Gastrocnemius medialis (tissue), 4 donors: ENCODE measurements around the gene KCND3.

ENCODE experiments used
- CTCF ChIP-seq, 5 experiments: fragments of 450-650 bp in 3 of 5; fragments of 200-600 bp in 2 of 5; sonication (generic) in 2 of 5; IDR thresholded peaks in 4 of 5; conservative IDR thresholded peaks in 1 of 5; 1 replicate in 4 of 5; 2 replicates in 1 of 5; pipeline ENCODE4 v1.5.1; 2016 to 2019; ENCODE audit warnings: antibody characterized with exemption in 5 of 5, mild to moderate bottlenecking in 3 of 5, moderate library complexity in 3 of 5
- POLR2A ChIP-seq, 2 donors: fragments of 450-650 bp; IDR thresholded peaks; one replicate each; pipeline ENCODE4 v1.6.1; 2017; ENCODE audit warnings: antibody characterized with exemption in 2 of 2, mild to moderate bottlenecking in 2 of 2, moderate library complexity in 2 of 2

GRCh38 chr1:111735321-111735720 lies 254.1 kb downstream of the KCND3 start:
- TF ChIP-seq CTCF (IDR thresholded peaks at IDR 0.05 in 4 of 5, conservative IDR thresholded peaks at IDR 0.05 in 1 of 5) (no peak), POLR2A (IDR thresholded peaks at IDR 0.05) (no peak)
